GM18511 (cell line): ENCODE data around the gene ZC3H6.
A peak's percentile ranks its signal among the peaks of the same experiment; 100 is the strongest.

Experiments
- ATAC-seq: cut with Tn5 transposase; IDR thresholded peaks from one replicate; pipeline ENCODE4 v1.9.1; 2021; ENCODE audit warnings: mild to moderate bottlenecking, moderate library complexity; ENCODE audit not compliant: unreplicated experiment

Gene ZC3H6

GRCh38 chr2:112275311-112275886 is at the start of gene ZC3H6:
ZC3H6 (plus strand) TSS chr2:112275597; CDS start chr2:112275995, 398 bp downstream.
- ATAC-seq: peak; percentile 95

GRCh38 chr2:112229348-112229747 is 46.0 kb upstream of the ZC3H6 start:
- no peak for ATAC-seq

GRCh38 chr2:112230371-112230770 is 45.0 kb upstream of the ZC3H6 start:
- no peak for ATAC-seq

- ATAC-seq: no peak
These were observed 35.5 kb upstream of the ZC3H6 start for GRCh38 chr2:112239862-112240261.

- ATAC-seq: no peak
These were observed 33.0 kb upstream of the ZC3H6 start for GRCh38 chr2:112242384-112242783.

- ATAC-seq: no peak
These were observed 32.2 kb upstream of the ZC3H6 start for GRCh38 chr2:112243233-112243632.

- ATAC-seq: no peak
These were observed 30.5 kb upstream of the ZC3H6 start for GRCh38 chr2:112244854-112245253.

GRCh38 chr2:112251271-112251670 is 24.1 kb upstream of the ZC3H6 start:
- ATAC-seq: no peak

GRCh38 chr2:112253261-112253815 is 22.1 kb upstream of the ZC3H6 start:
- ATAC-seq: no peak

- ATAC-seq: peak; percentile 93
These were observed 20.7 kb upstream of the ZC3H6 start, which contains the start of gene ZC3H8 for GRCh38 chr2:112254466-112255240. ZC3H8 (minus strand) TSS chr2:112255042; CDS start chr2:112254981, 61 bp downstream.

GRCh38 chr2:112255875-112256274 is 19.5 kb upstream of the ZC3H6 start:
- no peak for ATAC-seq

GRCh38 chr2:112256654-112257053 is 18.7 kb upstream of the ZC3H6 start:
- no peak for ATAC-seq

- ATAC-seq: no peak
These were observed 17.8 kb upstream of the ZC3H6 start for GRCh38 chr2:112257575-112257974.

GRCh38 chr2:112259509-112260294 is 15.7 kb upstream of the ZC3H6 start:
- peak; percentile 52 for ATAC-seq

- no peak for ATAC-seq
These were observed 15.1 kb upstream of the ZC3H6 start for GRCh38 chr2:112260295-112260625.

GRCh38 chr2:112262876-112263275 is 12.5 kb upstream of the ZC3H6 start:
- no peak for ATAC-seq

- no peak for ATAC-seq
These were observed 6.8 kb upstream of the ZC3H6 start for GRCh38 chr2:112268547-112268946.

- ATAC-seq: no peak
These were observed 2.7 kb upstream of the ZC3H6 start for GRCh38 chr2:112272669-112273068.

- no peak for ATAC-seq
These were observed 2.0 kb upstream of the ZC3H6 start for GRCh38 chr2:112273349-112273748.

GRCh38 chr2:112275887-112276773 is 733 bp downstream of the ZC3H6 start:
- peak; percentile 61 for ATAC-seq
